ENCODE results near the gene ANAPC13. TPM values are rescaled to one million over a fixed set of nuclear protein-coding genes. Genes with fewer than 3 reads are reported as not detected.

The ANAPC13 gene
- total RNA-seq, 4 donors from 2014 or later = 32.5 to 78.9 (median 49.4) TPM

GRCh38 chr3:134496471-134497071, 10.8 kb upstream of the ANAPC13 start:
- Histone ChIP-seq H3K27ac (replicated peaks in 1 of 4) (no peak overlapping the region), H3K9me3 (no peaks in the 10 kb centered on the region), H3K36me3 (peaks cover 3 to 17% (median 9%) of the 10 kb centered on the region in 4 donors), H3K27me3 (no peaks in the 10 kb centered on the region), H3K4me3 (no peak overlapping the region), H3K4me1 (no peaks in the 10 kb centered on the region)
- DNase-seq (ENCODE audit: extremely low spot score) = no peak
- TF ChIP-seq POLR2AphosphoS5 (IDR thresholded peaks at IDR 0.05) (no peak), EP300 (IDR thresholded peaks at IDR 0.05) (no peak), CTCF (IDR thresholded peaks at IDR 0.05) (no peak), POLR2A (IDR thresholded peaks at IDR 0.05; ENCODE audit: low read depth) (no peak)
- intact Hi-C loops (cut with DNase I) = no loop called here
- WGBS = 69% methylated on average over 3 of the region's 3 CpGs

GRCh38 chr3:134495980-134496379, 10.2 kb upstream of the ANAPC13 start:
- intact Hi-C loops (cut with DNase I) = no loop called here
- H3K27ac ChIP-seq (replicated peaks in 1 of 4) = no peak overlapping the region
- H3K27me3 ChIP-seq = no peaks in the 10 kb centered on the region
- no peak for DNase-seq (ENCODE audit: extremely low spot score)
- H3K4me3 ChIP-seq = no peak overlapping the region
- peaks cover 3 to 17% (median 9%) of the 10 kb centered on the region in 4 donors for H3K36me3 ChIP-seq
- TF ChIP-seq POLR2AphosphoS5 (IDR thresholded peaks at IDR 0.05) (no peak), EP300 (IDR thresholded peaks at IDR 0.05) (no peak), CTCF (IDR thresholded peaks at IDR 0.05) (no peak), POLR2A (IDR thresholded peaks at IDR 0.05; ENCODE audit: low read depth) (no peak)
- no peaks in the 10 kb centered on the region for H3K4me1 ChIP-seq
- H3K9me3 ChIP-seq = no peaks in the 10 kb centered on the region

- Histone ChIP-seq H3K36me3 (peaks cover 3 to 17% (median 9%) of the 10 kb centered on the region in 4 donors), H3K9me3 (no peaks in the 10 kb centered on the region), H3K27ac (replicated peaks in 1 of 4) (no peak overlapping the region), H3K4me3 (no peak overlapping the region), H3K4me1 (no peaks in the 10 kb centered on the region), H3K27me3 (no peaks in the 10 kb centered on the region)
- DNase-seq (ENCODE audit: extremely low spot score) = no peak
- 84% methylated on average over 5 of the region's 5 CpGs for WGBS
- intact Hi-C loops (cut with DNase I) = no loop called here
- no peak for TF ChIP-seq CTCF (IDR thresholded peaks at IDR 0.05)
- no peak for TF ChIP-seq POLR2AphosphoS5 (IDR thresholded peaks at IDR 0.05)
- no peak for TF ChIP-seq POLR2A (IDR thresholded peaks at IDR 0.05; ENCODE audit: low read depth)
- no peak for TF ChIP-seq EP300 (IDR thresholded peaks at IDR 0.05)
Measured at GRCh38 chr3:134494495-134494894, 8.7 kb upstream of the ANAPC13 start.

GRCh38 chr3:134487406-134487805, 1.6 kb upstream of the ANAPC13 start:
- Histone ChIP-seq H3K36me3 (peaks cover 0 to 5% (median 3%) of the 10 kb centered on the region in 4 donors), H3K9me3 (no peaks in the 10 kb centered on the region), H3K27ac (replicated peaks in 1 of 4) (peak overlapping the region in 1 of 4 donors; percentile 97), H3K27me3 (no peaks in the 10 kb centered on the region), H3K4me3 (peak overlapping the region; percentile 82 to 91 (median 91)), H3K4me1 (peaks cover 35 to 49% (median 43%) of the 10 kb centered on the region in 4 donors)
- no peak for DNase-seq (ENCODE audit: extremely low spot score)
- TF ChIP-seq EP300 (IDR thresholded peaks at IDR 0.05) = no peak
- no peak for TF ChIP-seq POLR2A (IDR thresholded peaks at IDR 0.05; ENCODE audit: low read depth)
- no peak for TF ChIP-seq CTCF (IDR thresholded peaks at IDR 0.05)
- no peak for TF ChIP-seq POLR2AphosphoS5 (IDR thresholded peaks at IDR 0.05)
- intact Hi-C loops (cut with DNase I) = no loop called here
- WGBS = 55% methylated on average over 5 of the region's 5 CpGs

Data from esophagus muscularis mucosa (tissue), 4 donors.